CD4-positive, alpha-beta T cell treated with Interleukin-17A for 4 hours (primary cell): ENCODE data around the gene ZFHX3.

Experiments
- DNase-seq: peaks from one replicate; pipeline ENCODE4 v3.0.0-alpha.2; 2020; ENCODE audit warnings: mixed read lengths

ZFHX3 gene

DNA sequence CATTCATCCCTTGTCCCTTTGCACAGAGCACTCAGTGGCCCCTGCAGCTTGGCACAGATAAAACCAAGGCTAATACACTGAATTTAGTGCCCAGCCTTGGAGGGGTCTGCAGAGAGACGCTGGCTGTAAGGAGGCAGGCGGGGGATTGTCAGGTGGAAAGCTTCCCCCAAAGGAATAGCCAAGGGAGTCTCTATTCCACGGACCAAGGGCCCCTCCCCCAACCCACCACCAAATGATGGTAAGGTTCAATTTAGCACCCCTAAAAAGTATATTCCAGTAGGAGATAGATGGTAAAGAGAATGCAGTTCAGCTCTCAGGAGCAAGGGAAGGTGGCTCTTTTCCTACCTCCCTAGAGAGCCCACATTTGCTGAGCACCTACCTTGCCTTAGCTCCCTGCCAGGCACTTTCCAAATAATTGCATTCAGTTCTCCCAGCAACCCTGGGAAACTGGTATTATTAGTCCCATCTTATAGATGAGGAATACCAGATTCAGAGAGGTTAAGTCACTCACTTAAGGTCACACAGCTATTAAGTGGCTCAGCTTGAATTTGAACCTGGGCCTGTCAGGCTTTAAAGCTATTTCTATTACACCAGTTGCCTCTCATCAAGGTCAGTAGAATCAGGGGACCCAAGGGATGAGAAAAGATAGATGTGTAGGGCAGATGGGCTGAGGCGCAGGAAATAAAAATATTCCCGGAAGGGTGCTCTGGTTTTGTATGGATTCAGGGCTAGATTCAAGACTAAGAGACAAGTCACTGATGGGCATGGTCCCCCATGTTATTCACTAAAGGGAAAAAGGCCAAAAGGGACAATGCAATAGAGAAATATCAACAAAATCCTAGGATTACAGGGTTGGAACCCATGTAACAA lies 20.0 kb upstream of the ZFHX3 start:
- DNase-seq, result no peak

DNA sequence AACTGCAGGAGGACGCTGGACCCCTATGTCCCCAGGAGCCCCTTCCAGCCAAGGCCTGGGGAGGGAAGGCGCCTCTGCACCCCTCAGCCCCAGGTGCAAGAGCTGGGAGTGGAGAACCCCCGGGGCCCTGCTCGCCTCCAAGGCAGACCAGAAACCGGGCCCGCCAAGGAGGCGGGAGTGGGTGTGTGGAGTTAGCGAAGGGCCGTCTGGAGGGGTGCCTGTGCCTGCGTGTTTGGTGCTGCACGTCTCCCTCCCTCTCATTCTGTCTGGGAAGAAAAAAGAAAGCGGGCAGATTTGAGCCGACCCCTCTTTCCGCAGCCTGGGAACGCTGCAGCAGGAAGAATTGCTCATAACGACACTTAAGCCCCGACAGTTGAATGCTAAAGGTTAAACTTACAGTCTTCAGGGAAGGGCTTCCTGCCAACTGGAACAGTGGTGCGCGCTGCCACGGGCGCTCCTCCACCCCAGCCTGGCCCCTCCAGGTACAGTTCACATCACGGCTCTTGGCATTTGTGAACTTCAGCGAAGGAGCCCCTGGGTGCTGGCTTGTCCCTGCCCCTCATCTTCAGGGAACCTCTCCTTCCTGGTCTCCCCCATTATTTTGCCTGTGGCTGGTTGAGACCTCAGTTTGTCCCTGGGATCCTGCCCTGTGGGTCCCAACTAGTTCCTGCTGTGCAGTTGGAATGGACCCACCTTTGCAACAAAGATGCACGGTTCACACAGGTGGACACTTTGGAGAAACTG lies 19.2 kb upstream of the ZFHX3 start:
- no peak for DNase-seq

DNA sequence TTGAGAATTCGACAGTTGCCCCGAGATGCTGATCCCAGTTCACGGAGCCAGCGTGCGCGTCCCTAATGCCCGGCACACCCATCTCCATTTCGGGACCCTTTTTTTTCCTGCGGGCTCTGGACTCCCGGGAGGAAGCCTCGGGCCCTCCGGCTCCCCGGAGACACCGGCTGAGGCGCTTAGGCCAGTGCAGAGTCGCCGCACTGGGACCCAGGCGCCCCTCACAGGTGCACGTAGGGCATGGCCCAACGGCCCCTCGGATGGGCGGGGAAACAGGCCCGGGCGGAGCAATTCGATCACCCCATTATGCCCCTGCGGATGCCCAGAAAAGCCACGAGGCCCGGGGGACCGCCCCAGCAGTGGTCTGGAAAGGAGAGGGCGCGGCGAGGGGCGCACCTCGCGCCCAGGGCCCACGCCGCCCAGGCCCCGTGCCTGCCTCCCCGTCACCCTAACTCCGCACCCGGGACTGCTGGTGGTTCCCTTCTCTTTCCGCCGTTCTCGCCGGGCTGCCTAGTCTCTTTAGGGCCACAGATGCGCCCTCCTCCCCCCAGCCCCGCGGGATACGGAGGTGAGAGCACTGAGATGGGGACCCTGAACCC lies 18.5 kb upstream of the ZFHX3 start:
- no peak for DNase-seq

- no peak for DNase-seq
These were observed 17.9 kb upstream of the ZFHX3 start for GRCh38 chr16:73065632-73066330.

- no peak for DNase-seq
These were observed 17.1 kb upstream of the ZFHX3 start for GRCh38 chr16:73064994-73065545.

GRCh38 chr16:73064212-73064993 lies 16.5 kb upstream of the ZFHX3 start:
- no peak for DNase-seq

DNA sequence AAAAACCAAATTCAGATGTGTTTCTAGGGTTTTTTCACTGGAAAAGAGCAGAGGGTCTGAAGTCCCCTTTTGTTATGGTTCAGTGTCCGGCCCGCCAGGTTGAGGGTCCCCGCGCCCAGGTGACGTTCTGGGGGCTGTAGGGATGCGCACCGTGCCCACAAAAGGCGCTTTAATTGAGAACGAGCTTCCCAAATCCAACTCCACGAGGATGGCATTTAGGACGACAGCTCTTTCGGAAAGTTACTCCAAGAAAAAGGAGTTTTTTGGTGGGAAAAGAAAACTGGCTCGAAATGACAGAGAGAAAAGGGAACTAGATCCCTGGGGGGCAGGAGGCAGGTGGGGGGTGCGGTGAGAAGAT lies 15.9 kb upstream of the ZFHX3 start:
- no peak for DNase-seq

GRCh38 chr16:73062743-73063733 lies 15.1 kb upstream of the ZFHX3 start:
- DNase-seq, result no peak

- no peak for DNase-seq
These were observed 14.2 kb upstream of the ZFHX3 start for GRCh38 chr16:73062001-73062616.

DNA sequence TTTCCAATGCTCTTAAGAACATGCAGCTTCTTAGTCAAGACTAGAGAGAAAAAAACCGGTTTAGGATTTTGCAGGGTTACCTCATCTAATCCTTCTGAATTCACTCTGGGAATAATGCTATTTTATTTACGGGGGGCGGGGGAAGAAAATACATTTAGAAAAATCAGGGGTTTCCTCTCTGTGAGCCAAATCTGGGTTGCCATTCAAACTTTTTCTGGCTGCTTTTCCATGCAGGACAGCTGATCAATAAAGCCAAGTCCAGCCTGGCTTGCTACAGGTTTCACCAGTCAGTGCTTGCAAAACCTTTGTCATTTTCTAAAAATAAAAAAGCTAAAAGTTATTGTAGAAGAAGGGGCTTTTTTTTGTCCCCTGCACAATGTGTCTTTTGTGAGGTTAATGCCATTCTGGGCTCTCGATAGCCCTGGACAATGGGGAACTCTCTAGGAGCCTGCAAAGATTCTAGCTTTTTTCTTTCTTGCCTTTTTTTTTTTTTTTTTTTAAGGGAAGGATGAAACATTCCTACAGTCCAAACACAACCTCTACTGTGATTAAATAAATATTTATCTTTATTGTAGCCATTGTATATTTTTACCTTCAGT lies 13.1 kb upstream of the ZFHX3 start:
- no peak for DNase-seq

GRCh38 chr16:73059779-73060615 lies 12.1 kb upstream of the ZFHX3 start:
- DNase-seq, result no peak

DNA sequence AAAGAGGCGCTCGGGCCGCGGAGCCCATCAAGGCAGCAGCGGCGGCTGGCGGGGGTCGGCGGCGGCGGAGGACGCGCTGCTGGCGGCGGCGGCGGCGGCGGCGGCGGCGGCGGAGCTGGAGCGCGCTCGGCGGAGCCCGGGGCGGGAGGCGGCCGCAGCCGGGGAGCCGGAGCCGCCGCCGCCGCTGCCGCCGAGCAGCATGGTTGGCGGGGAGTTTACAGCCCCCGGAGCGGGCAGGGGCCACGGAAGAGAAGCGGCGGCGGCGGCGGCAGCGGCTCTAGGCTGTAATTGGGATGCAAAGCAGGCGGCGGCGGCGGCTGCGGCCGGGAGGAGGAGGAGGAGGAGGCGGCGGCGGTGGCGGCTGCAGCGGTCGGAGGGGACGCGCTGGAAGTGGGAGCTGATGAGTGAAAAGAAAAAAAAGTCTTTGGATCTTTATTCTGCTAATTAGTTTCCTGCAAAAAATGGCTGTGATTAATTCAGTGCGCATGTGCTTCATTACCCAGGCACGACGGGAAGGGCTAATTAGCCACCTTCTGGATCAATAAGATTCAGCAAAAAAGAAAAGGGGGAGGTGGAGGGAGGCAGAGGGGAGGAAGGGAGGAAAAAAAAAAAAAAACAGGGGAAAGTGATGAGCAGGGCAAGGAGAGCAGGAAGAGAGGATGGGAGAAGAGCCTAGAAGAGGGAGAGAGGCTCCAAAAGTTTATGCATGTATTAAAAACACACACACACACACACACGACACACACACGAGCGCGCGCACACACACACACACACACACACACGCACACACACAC lies 10.9 kb upstream of the ZFHX3 start:
- DNase-seq, result peak; percentile 23

GRCh38 chr16:73058221-73058615 lies 10.3 kb upstream of the ZFHX3 start:
- DNase-seq, result peak; percentile 37

DNA sequence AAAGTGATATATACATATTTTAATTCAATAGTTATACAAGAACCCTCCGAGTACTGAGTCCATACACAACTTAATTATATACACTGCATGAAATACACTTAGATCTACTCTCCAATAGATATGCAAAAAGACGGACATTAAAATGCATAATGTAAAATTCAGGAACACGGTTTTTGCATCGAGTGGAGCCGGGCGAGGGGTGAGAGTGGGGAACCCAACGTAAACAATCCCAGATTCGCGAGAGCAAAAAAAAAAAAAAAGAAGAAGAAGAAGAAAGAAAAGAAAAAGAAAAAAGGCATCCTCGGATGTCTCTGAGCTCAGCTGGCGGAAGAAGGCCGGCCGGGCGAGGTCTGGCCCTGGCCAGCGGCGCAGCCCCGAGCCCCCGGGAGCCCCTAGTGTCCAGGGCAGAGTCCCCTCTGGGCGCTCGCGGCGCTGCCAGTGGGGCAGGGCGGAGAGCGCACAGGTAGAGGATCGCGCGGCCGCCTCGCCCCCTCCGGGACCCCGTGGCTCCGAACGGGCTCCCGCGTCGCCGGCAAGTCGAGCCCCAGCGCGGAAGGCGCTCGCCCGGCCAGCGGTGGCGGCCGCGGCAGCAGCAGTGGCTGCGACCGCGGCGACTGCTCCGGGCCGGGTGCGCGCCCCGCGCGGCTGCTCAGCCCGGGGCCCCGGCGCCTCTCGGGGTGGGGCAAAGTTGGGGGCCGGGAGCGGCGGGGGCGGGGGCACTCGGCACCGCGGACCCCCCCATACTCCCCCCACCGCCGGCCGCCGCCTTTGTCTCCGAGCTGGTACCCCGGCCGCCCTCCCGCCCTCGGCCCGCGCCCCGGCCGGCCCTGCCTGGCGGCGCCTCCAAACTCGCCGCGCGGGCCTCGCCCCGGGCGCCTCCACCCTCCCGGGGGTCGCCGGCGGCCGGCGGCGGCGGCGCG lies 9.6 kb upstream of the ZFHX3 start:
- no peak for DNase-seq

GRCh38 chr16:73056921-73057290 lies 9.0 kb upstream of the ZFHX3 start:
- DNase-seq, result no peak

DNA sequence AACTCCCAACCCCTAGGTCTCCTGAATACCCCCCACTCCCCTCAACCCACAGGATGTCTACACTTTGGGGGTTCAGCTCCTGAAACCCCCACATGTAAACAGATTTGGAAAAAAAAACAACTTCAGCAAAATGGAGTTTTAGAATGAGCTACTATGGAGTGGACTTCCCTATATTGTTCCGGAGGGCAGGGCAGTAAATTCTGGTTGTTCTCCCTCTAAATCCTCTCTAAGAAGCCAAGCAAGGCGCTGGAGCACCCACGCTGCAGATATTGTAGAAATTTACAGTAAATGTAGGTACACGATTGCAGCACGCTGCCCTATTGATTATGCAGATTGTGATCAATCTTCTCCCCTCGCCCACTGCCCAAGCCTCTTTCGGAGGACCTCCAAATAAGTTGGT lies 8.5 kb upstream of the ZFHX3 start:
- DNase-seq, result no peak
